Calu3 (cell line): Measurements from ENCODE around the gene SZRD1. TPM values are rescaled to one million over a fixed set of nuclear protein-coding genes. Genes with fewer than 3 reads are reported as not detected.

Experiments used
- BruUV-seq: library from RNA; stranded (reverse); fragments of 400-500 nt; replicated peaks from 2 replicates; lab custom pipeline; 2021; lab: Mats Ljungman, UMichigan
- CTCF ChIA-PET: fragments of 300-600 bp; sonication (Branson Sonifier 250); formaldehyde crosslinking; loops from one replicate; lab custom pipeline; 2022; ENCODE audit warnings: antibody characterized with exemption; lab: Charles Lee
- DNase-seq: peaks from one replicate; pipeline ENCODE4 v3.0.0; 2022
- H3K27ac Mint-ChIP-seq: one replicate; pipeline ENCODE4 v1.8.0; 2022; ENCODE audit warnings: mixed read lengths; ENCODE audit not compliant: unreplicated experiment
- H3K27me3 Mint-ChIP-seq: one replicate; pipeline ENCODE4 v1.8.0; 2022; ENCODE audit warnings: mixed read lengths; ENCODE audit not compliant: unreplicated experiment
- H3K36me3 Mint-ChIP-seq: one replicate; pipeline ENCODE4 v1.8.0; 2022; ENCODE audit warnings: mild to moderate bottlenecking, moderate library complexity, mixed read lengths; ENCODE audit not compliant: insufficient read depth, unreplicated experiment
- H3K4me1 Mint-ChIP-seq: one replicate; pipeline ENCODE4 v1.8.0; 2022; ENCODE audit warnings: mild to moderate bottlenecking, low read depth, mixed read lengths; ENCODE audit not compliant: unreplicated experiment
- H3K4me3 Mint-ChIP-seq: one replicate; pipeline ENCODE4 v1.8.0; 2022; ENCODE audit warnings: mild to moderate bottlenecking, low read depth, moderate library complexity, mixed read lengths; ENCODE audit not compliant: unreplicated experiment
- H3K9me3 Mint-ChIP-seq: one replicate; pipeline ENCODE4 v1.8.0; 2022; ENCODE audit warnings: low read depth, mixed read lengths; ENCODE audit not compliant: unreplicated experiment
- intact Hi-C: fragments of 100-400 bp; cut with micrococcal nuclease; formaldehyde crosslinking; loops from one replicate; pipeline ENCODE4 v1.10.0; 2022; ENCODE audit not compliant: unreplicated experiment
- total RNA-seq: library from RNA; stranded (reverse); gene quantifications from 2 replicates; pipeline ENCODE4 v1.2.3, GENCODE V29; 2022
- TF ChIP-seq, protein P1 (sequence below): fragments of 200-600 bp; IDR thresholded peaks from one replicate; pipeline ENCODE4 v1.8.0; 2022; ENCODE audit warnings: antibody characterized with exemption; ENCODE audit not compliant: unreplicated experiment

Gene SZRD1
- total RNA-seq, 1 experiment from 2014 or later: 95.9 TPM

- intact Hi-C loops: no loop called here
- no TSS peak for BruUV-seq
- DNase-seq: no peak
- no peaks in the 10 kb centered on the region for H3K9me3 Mint-ChIP-seq
- TF ChIP-seq, protein P1, sequence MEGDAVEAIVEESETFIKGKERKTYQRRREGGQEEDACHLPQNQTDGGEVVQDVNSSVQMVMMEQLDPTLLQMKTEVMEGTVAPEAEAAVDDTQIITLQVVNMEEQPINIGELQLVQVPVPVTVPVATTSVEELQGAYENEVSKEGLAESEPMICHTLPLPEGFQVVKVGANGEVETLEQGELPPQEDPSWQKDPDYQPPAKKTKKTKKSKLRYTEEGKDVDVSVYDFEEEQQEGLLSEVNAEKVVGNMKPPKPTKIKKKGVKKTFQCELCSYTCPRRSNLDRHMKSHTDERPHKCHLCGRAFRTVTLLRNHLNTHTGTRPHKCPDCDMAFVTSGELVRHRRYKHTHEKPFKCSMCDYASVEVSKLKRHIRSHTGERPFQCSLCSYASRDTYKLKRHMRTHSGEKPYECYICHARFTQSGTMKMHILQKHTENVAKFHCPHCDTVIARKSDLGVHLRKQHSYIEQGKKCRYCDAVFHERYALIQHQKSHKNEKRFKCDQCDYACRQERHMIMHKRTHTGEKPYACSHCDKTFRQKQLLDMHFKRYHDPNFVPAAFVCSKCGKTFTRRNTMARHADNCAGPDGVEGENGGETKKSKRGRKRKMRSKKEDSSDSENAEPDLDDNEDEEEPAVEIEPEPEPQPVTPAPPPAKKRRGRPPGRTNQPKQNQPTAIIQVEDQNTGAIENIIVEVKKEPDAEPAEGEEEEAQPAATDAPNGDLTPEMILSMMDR: no peak
- H3K4me1 Mint-ChIP-seq: peaks cover 10% of the 10 kb centered on the region
- H3K27ac Mint-ChIP-seq: peak overlapping the region; percentile 66
- CTCF ChIA-PET: interaction anchor here (0.8 kb wide), 1 partner anchor 11 kb away, joined by 3 read pairs; no protein-coding TSS in a partner anchor
- peaks cover 21% of the 10 kb centered on the region for H3K36me3 Mint-ChIP-seq
- peak overlapping the region; percentile 93 for H3K4me3 Mint-ChIP-seq
- no peaks in the 10 kb centered on the region for H3K27me3 Mint-ChIP-seq
These were observed 15.5 kb upstream of the SZRD1 start for GRCh38 chr1:16351456-16351993.

- TF ChIP-seq, protein P1: peak; percentile 17
- no peaks in the 10 kb centered on the region for H3K27me3 Mint-ChIP-seq
These were observed 14.8 kb upstream of the SZRD1 start, which contains the start of gene FBXO42 for GRCh38 chr1:16351994-16352841. Gene FBXO42 (minus strand): TSS chr1:16352480. CDS start chr1:16315418, 37,062 bp downstream.

DNA sequence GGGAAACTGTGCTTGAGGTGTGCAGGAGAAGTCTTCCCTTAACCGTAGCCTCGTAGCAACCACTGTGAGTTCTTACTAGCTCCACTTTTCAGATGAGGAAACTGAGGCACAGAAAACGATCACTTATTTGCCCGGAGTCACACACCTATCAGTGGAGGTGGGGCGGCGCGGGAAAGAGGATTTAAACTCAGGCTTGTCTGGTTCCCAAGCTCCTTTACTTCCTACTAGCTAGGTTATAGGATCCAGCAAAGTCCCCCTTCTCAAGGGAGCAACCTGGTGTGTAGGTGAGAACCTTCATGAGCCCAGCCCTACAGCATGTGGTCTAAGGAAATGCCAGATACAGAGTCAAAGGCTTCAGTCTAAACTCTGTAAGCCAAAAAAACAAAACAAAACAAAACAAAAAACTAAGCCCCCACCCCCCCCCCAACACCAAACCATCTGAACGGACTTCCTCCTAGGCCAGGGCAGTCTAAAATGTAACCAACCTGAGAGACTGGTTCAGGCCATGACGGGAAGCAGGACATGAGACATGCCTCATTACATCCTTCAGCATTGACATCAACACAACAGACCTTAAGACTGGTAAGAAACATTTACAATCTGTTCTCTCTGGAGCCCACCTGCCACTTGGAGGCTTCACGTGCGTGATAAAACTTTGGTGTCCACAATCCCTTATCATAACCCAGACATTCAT, 14.1 kb upstream of the SZRD1 start:
- peak; percentile 4 for DNase-seq
- H3K9me3 Mint-ChIP-seq: no peaks in the 10 kb centered on the region
- peaks cover 21% of the 10 kb centered on the region for H3K36me3 Mint-ChIP-seq
- H3K27me3 Mint-ChIP-seq: no peaks in the 10 kb centered on the region
- H3K4me3 Mint-ChIP-seq: peak overlapping the region; percentile 93
- TF ChIP-seq, protein P1: no peak
- BruUV-seq: TSS peak; percentile 86
- intact Hi-C loops: no loop called here
- peak overlapping the region; percentile 50 for H3K27ac Mint-ChIP-seq
- CTCF ChIA-PET: no interaction called here
- peaks cover 10% of the 10 kb centered on the region for H3K4me1 Mint-ChIP-seq

More at GRCh38 chr1:16351994-16352841, 14.8 kb upstream of the SZRD1 start, which contains the start of gene FBXO42:
- peak; percentile 88 for DNase-seq
- Mint-ChIP-seq H3K36me3 (peaks cover 21% of the 10 kb centered on the region), H3K4me1 (peaks cover 10% of the 10 kb centered on the region), H3K4me3 (peak within 1 kb of the TSS; percentile 93), H3K9me3 (no peaks in the 10 kb centered on the region), H3K27ac (peak within 1 kb of the TSS; percentile 66)
- no TSS peak for BruUV-seq
- intact Hi-C loops: no loop called here
- CTCF ChIA-PET: interaction anchor here (0.8 kb wide), 1 partner anchor 10 kb away, joined by 3 read pairs; no protein-coding TSS in a partner anchor

GRCh38 chr1:16354619-16355018, 12.4 kb upstream of the SZRD1 start:
- H3K27ac Mint-ChIP-seq: no peak overlapping the region
- peaks cover 21% of the 10 kb centered on the region for H3K36me3 Mint-ChIP-seq
- TF ChIP-seq, protein P1: no peak
- peaks cover 10% of the 10 kb centered on the region for H3K4me1 Mint-ChIP-seq
- H3K9me3 Mint-ChIP-seq: no peaks in the 10 kb centered on the region
- DNase-seq: no peak
- H3K4me3 Mint-ChIP-seq: no peak overlapping the region
- BruUV-seq: no TSS peak
- intact Hi-C loops: no loop called here
- no peaks in the 10 kb centered on the region for H3K27me3 Mint-ChIP-seq
- CTCF ChIA-PET: no interaction called here
